ENCODE results near the gene ITGB8. TPM values are rescaled to one million over a fixed set of nuclear protein-coding genes. Genes with fewer than 3 reads are reported as not detected.

Gene ITGB8
- polyA plus RNA-seq, 6 donors from 2014 or later, result not detected

DNA sequence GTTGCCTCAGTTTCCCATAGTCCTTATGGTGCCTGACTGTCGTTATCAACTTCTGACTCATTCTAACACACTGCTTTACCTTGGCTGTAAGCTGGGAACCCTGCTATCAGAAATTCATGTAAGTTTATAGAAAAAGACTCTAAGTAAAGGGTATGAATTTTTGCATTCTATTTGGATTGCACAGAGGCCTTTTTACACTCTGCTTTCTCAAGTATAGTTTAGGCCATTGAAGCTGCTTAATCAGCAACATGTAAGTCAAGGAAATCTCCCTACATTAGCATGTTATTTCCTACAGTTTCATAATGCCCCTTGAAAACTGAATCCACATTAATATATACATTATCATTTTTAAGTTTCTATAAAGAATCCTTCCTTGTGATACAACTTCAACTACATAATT lies 17.1 kb upstream of the ITGB8 start:
- DNase-seq, result no peak
- Mint-ChIP-seq H3K27ac (no peak overlapping the region), H3K4me3 (no peak overlapping the region), H3K36me3 (no peaks in the 10 kb centered on the region), H3K9me3 (no peaks in the 10 kb centered on the region), H3K27me3 (no peaks in the 10 kb centered on the region), H3K4me1 (no peaks in the 10 kb centered on the region)
- ATAC-seq (ENCODE audit: low read depth in 2 of 2), result no peak

DNA sequence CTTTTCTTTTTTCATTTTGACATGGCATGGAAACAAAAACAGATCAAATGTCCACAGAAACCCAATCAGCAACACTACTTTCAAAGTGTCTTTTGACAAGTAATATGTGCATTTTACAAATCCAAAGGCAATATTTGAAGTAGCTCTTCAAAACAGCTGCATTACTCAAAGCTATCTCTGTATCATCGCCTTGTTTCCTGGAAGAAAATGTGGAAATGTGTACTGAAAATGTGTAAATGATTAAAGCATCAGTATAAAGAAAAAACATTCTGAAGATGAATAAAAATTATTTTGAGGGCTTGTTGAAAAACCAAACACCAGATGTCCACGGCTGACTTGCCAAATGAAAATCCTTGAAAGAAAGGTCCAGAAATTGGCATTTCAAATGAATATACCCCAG lies 16.5 kb upstream of the ITGB8 start:
- H3K4me1 Mint-ChIP-seq, result no peaks in the 10 kb centered on the region
- no peaks in the 10 kb centered on the region for H3K9me3 Mint-ChIP-seq

DNA sequence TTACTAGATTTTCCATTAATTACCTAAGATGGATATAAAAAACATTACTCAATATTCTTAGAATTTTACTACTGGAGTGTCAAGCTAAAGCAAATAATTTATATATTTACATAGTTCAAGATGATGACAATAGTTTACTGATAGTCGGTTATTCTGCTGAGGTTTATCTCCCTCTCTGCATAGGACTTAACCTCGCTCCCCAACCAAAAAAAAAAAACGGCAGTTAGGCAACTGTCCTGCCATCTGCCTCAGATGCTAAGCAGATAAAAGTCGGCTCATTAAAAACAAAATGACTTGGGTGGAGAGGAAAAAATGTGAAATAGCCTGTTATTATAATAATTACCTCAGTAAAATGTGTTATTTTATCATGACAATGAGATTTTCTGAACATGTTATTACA lies 14.0 kb upstream of the ITGB8 start:
- H3K4me3 Mint-ChIP-seq, result no peak overlapping the region
- H3K4me1 Mint-ChIP-seq, result no peaks in the 10 kb centered on the region
- ATAC-seq (ENCODE audit: low read depth in 2 of 2) (no peak), DNase-seq (no peak)
- no peak overlapping the region for H3K27ac Mint-ChIP-seq
- H3K27me3 Mint-ChIP-seq, result no peaks in the 10 kb centered on the region
- H3K36me3 Mint-ChIP-seq, result no peaks in the 10 kb centered on the region
- no peaks in the 10 kb centered on the region for H3K9me3 Mint-ChIP-seq

More for the DNA sequence above, 16.5 kb upstream of the ITGB8 start:
- Mint-ChIP-seq H3K27me3 (no peaks in the 10 kb centered on the region), H3K36me3 (no peaks in the 10 kb centered on the region), H3K27ac (no peak overlapping the region), H3K4me3 (no peak overlapping the region)
- no peak for DNase-seq
- no peak for ATAC-seq (ENCODE audit: low read depth in 2 of 2)

DNA sequence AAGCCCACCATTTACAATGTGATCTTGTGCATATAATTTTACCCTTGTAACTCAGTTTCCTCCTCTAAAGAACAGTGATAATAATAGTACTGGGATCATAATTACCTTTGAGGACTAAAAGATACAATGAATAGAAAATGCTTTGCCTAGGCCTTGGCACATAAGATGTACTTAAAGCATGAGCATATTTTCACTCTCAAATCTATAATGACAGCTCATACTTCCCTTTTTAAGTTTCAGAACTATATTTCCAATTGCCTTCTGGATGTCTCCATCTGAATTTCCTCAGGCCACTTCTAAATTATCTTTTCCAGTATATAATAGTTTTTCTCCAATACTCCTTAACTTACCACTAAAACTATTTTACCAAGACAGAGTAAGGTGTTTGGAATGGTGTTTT lies 13.3 kb upstream of the ITGB8 start:
- DNase-seq, result no peak
- Mint-ChIP-seq H3K4me3 (no peak overlapping the region), H3K36me3 (no peaks in the 10 kb centered on the region), H3K9me3 (no peaks in the 10 kb centered on the region), H3K27me3 (no peaks in the 10 kb centered on the region), H3K27ac (no peak overlapping the region), H3K4me1 (no peaks in the 10 kb centered on the region)
- ATAC-seq (ENCODE audit: low read depth in 2 of 2), result no peak

DNA sequence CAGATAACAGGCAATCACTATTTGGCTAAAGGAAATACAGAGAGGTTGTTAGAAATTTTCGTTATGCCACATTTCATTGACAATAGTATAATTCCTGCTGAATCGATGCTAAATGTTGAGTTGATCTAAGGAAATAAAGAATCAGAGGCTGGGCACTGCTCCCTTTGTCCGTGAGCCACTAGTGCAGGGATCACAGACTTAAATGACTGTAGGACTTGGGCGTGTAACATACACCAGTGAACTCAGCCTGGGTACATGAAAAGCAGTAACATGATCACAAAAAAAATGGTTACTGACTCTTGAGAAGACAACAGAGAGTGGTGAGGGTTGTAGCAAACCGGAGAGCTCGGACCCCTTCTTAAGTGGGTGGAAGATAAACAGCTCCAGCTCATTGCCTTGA lies 11.8 kb upstream of the ITGB8 start:
- DNase-seq (no peak), ATAC-seq (ENCODE audit: low read depth in 2 of 2) (no peak)
- H3K9me3 Mint-ChIP-seq, result no peaks in the 10 kb centered on the region
- no peak overlapping the region for H3K27ac Mint-ChIP-seq
- H3K4me1 Mint-ChIP-seq, result no peaks in the 10 kb centered on the region
- H3K27me3 Mint-ChIP-seq, result no peaks in the 10 kb centered on the region
- no peaks in the 10 kb centered on the region for H3K36me3 Mint-ChIP-seq
- no peak overlapping the region for H3K4me3 Mint-ChIP-seq

DNA sequence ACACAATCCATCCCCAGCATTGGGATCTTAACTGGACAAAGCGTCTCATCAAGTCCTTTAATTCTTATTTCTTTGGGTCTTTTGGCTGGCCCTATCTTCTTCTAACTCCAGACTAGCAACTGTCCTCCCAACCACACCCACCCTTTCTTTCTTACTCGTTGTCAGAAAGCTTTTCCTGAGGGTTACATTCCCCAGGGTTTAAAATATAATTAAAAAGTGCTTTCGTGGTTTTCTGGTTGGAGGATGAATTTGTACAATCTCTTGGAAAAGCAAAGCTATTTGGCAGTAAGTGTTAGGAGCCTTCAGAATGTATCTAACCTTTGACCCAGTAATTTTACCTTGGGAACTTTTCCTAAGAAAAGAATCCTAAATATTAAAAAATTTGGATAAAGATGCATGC lies 10.4 kb upstream of the ITGB8 start:
- no peaks in the 10 kb centered on the region for H3K36me3 Mint-ChIP-seq
- DNase-seq (no peak), ATAC-seq (ENCODE audit: low read depth in 2 of 2) (no peak)
- no peaks in the 10 kb centered on the region for H3K9me3 Mint-ChIP-seq
- H3K4me1 Mint-ChIP-seq, result no peaks in the 10 kb centered on the region
- H3K27me3 Mint-ChIP-seq, result no peaks in the 10 kb centered on the region
- H3K4me3 Mint-ChIP-seq, result no peak overlapping the region
- no peak overlapping the region for H3K27ac Mint-ChIP-seq

- no peak overlapping the region for H3K4me3 Mint-ChIP-seq
- no peaks in the 10 kb centered on the region for H3K36me3 Mint-ChIP-seq
- ATAC-seq (ENCODE audit: low read depth in 2 of 2), result no peak
- DNase-seq, result no peak
- no peak overlapping the region for H3K27ac Mint-ChIP-seq
- no peaks in the 10 kb centered on the region for H3K27me3 Mint-ChIP-seq
- H3K4me1 Mint-ChIP-seq, result no peaks in the 10 kb centered on the region
- no peaks in the 10 kb centered on the region for H3K9me3 Mint-ChIP-seq
These were observed 9.9 kb upstream of the ITGB8 start for GRCh38 chr7:20320786-20321185.

DNA sequence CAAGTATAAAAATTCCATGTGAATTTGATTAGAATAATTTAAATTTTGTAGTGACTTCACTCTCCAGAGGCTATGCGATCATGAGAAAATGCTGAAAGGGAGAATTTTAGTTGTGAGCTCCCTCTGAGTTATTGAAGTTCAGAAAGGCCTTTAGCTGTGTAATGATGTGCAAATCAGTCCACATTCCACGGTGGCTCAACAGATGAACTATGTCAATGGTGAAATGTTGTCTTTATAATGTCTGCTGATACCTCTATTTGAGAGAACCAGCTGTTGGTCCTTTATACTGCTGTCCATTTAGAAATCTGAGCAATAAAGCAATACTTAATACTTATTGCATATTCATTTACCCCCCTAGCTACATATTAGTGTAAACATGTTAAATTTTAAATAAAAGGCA lies 7.1 kb upstream of the ITGB8 start:
- DNase-seq (no peak), ATAC-seq (ENCODE audit: low read depth in 2 of 2) (no peak)
- no peak overlapping the region for H3K27ac Mint-ChIP-seq
- H3K4me3 Mint-ChIP-seq, result no peak overlapping the region
- no peaks in the 10 kb centered on the region for H3K36me3 Mint-ChIP-seq
- H3K27me3 Mint-ChIP-seq, result no peaks in the 10 kb centered on the region
- H3K4me1 Mint-ChIP-seq, result no peaks in the 10 kb centered on the region
- no peaks in the 10 kb centered on the region for H3K9me3 Mint-ChIP-seq

DNA sequence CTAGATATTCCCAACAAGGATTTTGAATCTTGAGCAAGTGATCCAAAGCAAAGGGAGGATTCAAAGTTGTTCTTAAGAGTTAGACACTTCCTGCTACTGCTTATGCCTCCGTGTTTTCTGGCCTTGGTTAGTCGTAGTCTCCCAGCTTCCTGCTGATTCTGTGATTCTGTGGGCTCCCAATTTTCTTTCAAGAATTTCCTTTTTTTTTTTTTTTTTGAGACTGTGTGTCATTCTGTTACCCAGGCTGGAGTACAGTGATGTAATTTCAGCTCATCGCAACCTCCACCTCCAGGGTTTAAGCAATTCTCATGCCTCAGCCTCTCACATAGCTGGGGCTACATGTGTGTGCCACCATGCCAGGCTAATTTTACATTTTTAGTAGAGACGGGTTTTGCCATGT lies 4.4 kb upstream of the ITGB8 start:
- Mint-ChIP-seq H3K4me1 (peaks cover 14 to 20% (median 15%) of the 10 kb centered on the region in 3 donors), H3K36me3 (no peaks in the 10 kb centered on the region), H3K27ac (no peak overlapping the region), H3K4me3 (no peak overlapping the region), H3K9me3 (no peaks in the 10 kb centered on the region), H3K27me3 (peaks cover 0 to 6% (median 0%) of the 10 kb centered on the region in 3 donors)
- ATAC-seq (ENCODE audit: low read depth in 2 of 2) (no peak), DNase-seq (no peak)

GRCh38 chr7:20327055-20327454 lies 3.6 kb upstream of the ITGB8 start:
- ATAC-seq (ENCODE audit: low read depth in 2 of 2) (no peak), DNase-seq (no peak)
- Mint-ChIP-seq H3K4me3 (no peak overlapping the region), H3K36me3 (no peaks in the 10 kb centered on the region), H3K4me1 (peaks cover 17 to 25% (median 20%) of the 10 kb centered on the region in 3 donors), H3K27ac (no peak overlapping the region), H3K9me3 (no peaks in the 10 kb centered on the region), H3K27me3 (peaks cover 0 to 6% (median 4%) of the 10 kb centered on the region in 3 donors)

DNA sequence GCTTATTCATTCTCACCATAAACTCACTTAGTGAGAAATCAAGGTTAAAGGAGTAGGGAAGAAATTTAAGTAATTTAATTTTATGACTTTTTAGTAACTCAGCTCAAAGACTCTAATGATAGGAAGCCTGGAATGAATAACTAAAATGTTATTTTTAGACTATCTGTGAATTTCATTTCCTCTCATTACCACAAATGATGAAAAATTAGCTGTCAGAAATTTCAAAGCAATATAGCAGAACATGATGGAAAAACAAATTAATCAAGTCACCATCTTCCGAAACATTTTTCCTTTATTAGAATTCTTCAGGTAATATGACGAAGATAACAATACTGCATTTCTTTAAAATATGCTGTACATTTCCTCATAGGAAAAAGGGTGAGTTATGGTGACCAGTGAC lies 2.7 kb upstream of the ITGB8 start:
- DNase-seq, result no peak
- H3K4me3 Mint-ChIP-seq, result peak overlapping the region in 1 of 8 donors; percentile 6
- H3K9me3 Mint-ChIP-seq, result no peaks in the 10 kb centered on the region
- no peak for ATAC-seq (ENCODE audit: low read depth in 2 of 2)
- H3K4me1 Mint-ChIP-seq, result peaks cover 17 to 27% (median 23%) of the 10 kb centered on the region in 3 donors
- no peaks in the 10 kb centered on the region for H3K36me3 Mint-ChIP-seq
- H3K27ac Mint-ChIP-seq, result no peak overlapping the region
- peaks cover 0 to 8% (median 6%) of the 10 kb centered on the region in 3 donors for H3K27me3 Mint-ChIP-seq

DNA sequence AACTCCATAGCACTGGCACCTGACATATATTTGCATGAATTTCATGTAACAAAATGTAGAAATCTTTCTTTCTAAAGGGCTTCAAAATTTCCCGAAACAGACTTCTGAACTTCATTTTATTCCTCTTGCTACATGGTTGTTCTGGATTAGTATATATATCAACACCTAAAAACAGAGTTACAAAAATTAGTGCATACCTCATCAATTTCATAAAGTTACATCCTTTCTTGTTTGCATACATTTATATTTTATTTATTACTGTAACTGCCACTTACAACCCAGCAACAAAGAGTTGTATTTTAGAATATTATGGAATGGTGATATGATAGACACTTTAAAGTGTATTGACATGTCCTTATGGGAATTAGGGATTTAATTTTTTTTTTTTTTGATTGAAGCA lies 2.0 kb upstream of the ITGB8 start:
- H3K27ac Mint-ChIP-seq, result no peak overlapping the region
- ATAC-seq (ENCODE audit: low read depth in 2 of 2), result no peak
- H3K4me3 Mint-ChIP-seq, result peak overlapping the region in 3 of 8 donors; percentile 65 to 95 (median 93)
- no peaks in the 10 kb centered on the region for H3K36me3 Mint-ChIP-seq
- DNase-seq, result no peak
- H3K9me3 Mint-ChIP-seq, result no peaks in the 10 kb centered on the region
- peaks cover 0 to 8% (median 6%) of the 10 kb centered on the region in 3 donors for H3K27me3 Mint-ChIP-seq
- peaks cover 17 to 27% (median 23%) of the 10 kb centered on the region in 3 donors for H3K4me1 Mint-ChIP-seq

DNA sequence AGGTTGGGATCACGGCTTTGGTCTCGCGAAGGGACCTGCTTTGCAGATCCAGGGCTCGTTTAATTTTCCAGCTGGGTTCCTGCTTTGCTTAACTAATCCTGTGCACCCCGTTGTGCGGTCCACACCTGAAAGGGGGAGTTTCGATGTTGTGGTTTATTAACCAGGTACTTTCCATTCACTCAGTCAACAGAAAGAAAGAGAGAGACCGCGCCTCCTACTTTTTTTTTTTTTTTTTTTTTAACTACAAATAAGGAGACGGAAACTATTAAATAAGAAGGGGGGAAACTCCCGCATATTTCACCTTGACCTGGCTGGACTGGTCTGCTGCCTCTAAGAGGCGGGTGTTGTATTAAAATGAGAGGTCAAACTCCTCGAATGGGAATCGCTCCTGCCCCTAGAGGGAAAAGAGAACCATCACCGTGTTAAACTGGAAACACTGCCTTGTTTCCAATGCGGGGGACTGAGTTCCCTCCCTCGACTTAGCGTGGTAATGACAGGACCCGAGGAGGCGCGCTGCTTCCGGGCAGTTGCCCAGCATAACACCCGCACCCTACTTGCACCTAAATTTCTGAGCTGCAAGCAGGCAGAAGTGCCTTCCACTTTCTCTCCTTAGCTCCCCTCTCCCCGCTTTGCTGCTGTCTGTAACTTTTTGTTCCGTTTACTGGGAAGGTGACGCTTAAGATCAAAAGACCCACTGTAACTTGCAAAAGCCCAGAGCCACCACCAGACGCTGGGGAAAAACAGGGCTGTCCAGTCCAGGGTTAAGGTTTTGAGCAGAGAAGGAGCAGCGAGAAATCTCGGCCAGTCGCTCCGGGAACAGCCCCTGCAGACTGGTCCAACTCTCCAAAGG lies 1.1 kb upstream of the ITGB8 start:
- H3K4me3 Mint-ChIP-seq, result peak overlapping the region; percentile 93 to 98 (median 96)
- H3K27me3 Mint-ChIP-seq, result peaks cover 0 to 12% (median 6%) of the 10 kb centered on the region in 3 donors
- H3K9me3 Mint-ChIP-seq, result no peaks in the 10 kb centered on the region
- DNase-seq, result peak; percentile 21
- ATAC-seq (ENCODE audit: low read depth in 2 of 2), result peak; percentile 6 to 8
- no peaks in the 10 kb centered on the region for H3K36me3 Mint-ChIP-seq
- peak overlapping the region in 5 of 6 donors; percentile 24 to 94 (median 75) for H3K27ac Mint-ChIP-seq
- H3K4me1 Mint-ChIP-seq, result peaks cover 17 to 27% (median 23%) of the 10 kb centered on the region in 3 donors
